HFF-Myc (cell line): ENCODE data around the gene RDH14.

Source experiments
- DNase-seq: peaks from one replicate; pipeline ENCODE4 v3.0.0-alpha.2; 2011; ENCODE audit warnings: low read depth; ENCODE audit errors: extremely low read depth
- H3K4me3 ChIP-seq: replicated peaks from 2 replicates; pipeline ENCODE4 v1.5.1; 2011; ENCODE audit warnings: low read depth, mild to moderate bottlenecking, control low read depth, low read length
- CTCF ChIP-seq: IDR thresholded peaks from 2 replicates; pipeline ENCODE4 v1.5.1; 2012; ENCODE audit warnings: mild to moderate bottlenecking, low read depth, low read length, control low read depth; ENCODE audit errors: missing control alignments

RDH14 gene

GRCh38 chr2:18506883-18507509 lies 53.5 kb downstream of the RDH14 start:
- no peak overlapping the region for H3K4me3 ChIP-seq
- DNase-seq, result no peak
- no peak for TF ChIP-seq CTCF

GRCh38 chr2:18505703-18506341 lies 54.6 kb downstream of the RDH14 start:
- TF ChIP-seq CTCF, result no peak
- H3K4me3 ChIP-seq, result no peak overlapping the region
- no peak for DNase-seq
